OCI-LY7 (cell line): Measurements from ENCODE around the gene FAM24A. TPM values are rescaled to one million over a fixed set of nuclear protein-coding genes. Genes with fewer than 3 reads are reported as not detected.

Source experiments
- Bru-seq: library from RNA; stranded (reverse); fragments of 400-500 nt; gene quantifications from one replicate; lab custom pipeline; 2021; lab: Mats Ljungman, UMichigan
- BruChase-seq, 2 experiments: library from RNA; stranded (reverse); fragments of 400-500 nt; gene quantifications; one replicate each; lab custom pipeline; 2021; lab: Mats Ljungman, UMichigan
- BruUV-seq: library from RNA; stranded (reverse); fragments of 400-500 nt; replicated peaks from 2 replicates; lab custom pipeline; 2021; lab: Mats Ljungman, UMichigan
- CTCF ChIA-PET: fragments of 300-600 bp; sonication (Branson Sonifier 250); formaldehyde crosslinking; loops from one replicate; lab custom pipeline; 2022; ENCODE audit warnings: antibody characterized with exemption; ENCODE audit not compliant: unreplicated experiment; lab: Charles Lee
- POLR2A ChIA-PET: fragments of 300-600 bp; sonication (Branson Sonifier 250); formaldehyde crosslinking; loops from one replicate; lab custom pipeline; 2022; ENCODE audit warnings: antibody characterized with exemption; lab: Charles Lee
- DNase-seq: peaks from one replicate; pipeline ENCODE4 v3.0.0-alpha.2; 2015; ENCODE audit warnings: low spot score
- H2AFZ ChIP-seq: fragments of 200-600 bp; sonication (generic), shearing (Covaris generic); 2 replicates; pipeline ENCODE4 v1.6.1; 2014; ENCODE audit warnings: mild to moderate bottlenecking, antibody characterized with exemption, low read length, moderate library complexity
- H3K27ac ChIP-seq: fragments of 200-600 bp; sonication (generic); 2 replicates; pipeline ENCODE4 v1.5.1; 2014; ENCODE audit warnings: mixed run types, low read depth, mild to moderate bottlenecking, moderate library complexity, low read length, inconsistent platforms; ENCODE audit not compliant: poor library complexity, severe bottlenecking
- H3K36me3 ChIP-seq: fragments of 200-600 bp; sonication (generic); 2 replicates; pipeline ENCODE4 v1.6.1; 2014; ENCODE audit warnings: mild to moderate bottlenecking, antibody characterized with exemption, low read length, moderate library complexity, mixed read lengths; ENCODE audit not compliant: insufficient read depth
- H3K4me1 ChIP-seq: fragments of 200-600 bp; sonication (generic); 2 replicates; pipeline ENCODE4 v1.5.1; 2014; ENCODE audit warnings: mild to moderate bottlenecking, low read length; ENCODE audit not compliant: insufficient read depth, poor library complexity, severe bottlenecking
- H3K4me2 ChIP-seq: fragments of 200-600 bp; sonication (generic); 2 replicates; pipeline ENCODE4 v1.6.1; 2014; ENCODE audit warnings: mild to moderate bottlenecking, low read length
- H3K4me3 ChIP-seq: fragments of 200-600 bp; sonication (generic); 2 replicates; pipeline ENCODE4 v1.5.1; 2014; ENCODE audit warnings: mild to moderate bottlenecking, low read depth, low read length; ENCODE audit not compliant: poor library complexity, severe bottlenecking
- H3K79me2 ChIP-seq: fragments of 200-600 bp; sonication (generic); 2 replicates; pipeline ENCODE4 v1.6.1; 2016; ENCODE audit warnings: low read depth, mild to moderate bottlenecking, low read length, moderate library complexity, mixed read lengths; ENCODE audit not compliant: insufficient read depth
- H3K9me2 ChIP-seq: fragments of 200-600 bp; sonication (generic); 2 replicates; pipeline ENCODE4 v1.6.1; 2016; ENCODE audit warnings: mild to moderate bottlenecking, low read length, mixed read lengths; ENCODE audit not compliant: insufficient read depth
- H3K9me3 ChIP-seq: fragments of 200-600 bp; sonication (generic); 2 replicates; pipeline ENCODE4 v1.6.1; 2014; ENCODE audit warnings: mild to moderate bottlenecking, mixed run types, low read length, mixed read lengths
- H4K20me1 ChIP-seq: fragments of 200-600 bp; sonication (generic); 2 replicates; pipeline ENCODE4 v1.6.1; 2014; ENCODE audit warnings: mild to moderate bottlenecking, antibody characterized with exemption, low read length, moderate library complexity, mixed read lengths; ENCODE audit not compliant: insufficient read depth
- EZH2phosphoT487 ChIP-seq: fragments of 200-600 bp; sonication (generic); IDR thresholded peaks from 2 replicates; pipeline ENCODE4 v1.6.1; 2018; ENCODE audit warnings: low read depth, borderline replicate concordance, mild to moderate bottlenecking, mixed run types, antibody characterized with exemption, low read length, moderate library complexity, mixed read lengths
- intact Hi-C: fragments of 100-400 bp; cut with micrococcal nuclease; formaldehyde crosslinking; loops from one replicate; pipeline ENCODE4 v1.10.0; 2022; ENCODE audit not compliant: unreplicated experiment
- long read RNA-seq: library from polyadenylated mRNA; stranded (forward); transcript quantifications from one replicate; pipeline ENCODE4 v2.0.0, GENCODE V29; 2022
- total RNA-seq, 2 experiments: library from RNA; depleted of rRNA in 1 of 2; stranded (reverse); fragments of >200 nt in 1 of 2; shearing (Covaris generic) in 1 of 2; gene quantifications; 2 replicates each; pipeline ENCODE4 v1.2.3, GENCODE V29; 2014 to 2022
- TF ChIP-seq, protein P1 (sequence below): fragments of 200-600 bp; sonication (generic); conservative IDR thresholded peaks from 2 replicates; pipeline ENCODE4 v1.5.1; 2014; ENCODE audit warnings: mild to moderate bottlenecking, antibody characterized with exemption, low read length, moderate library complexity, mixed read lengths

Gene FAM24A, protein sequence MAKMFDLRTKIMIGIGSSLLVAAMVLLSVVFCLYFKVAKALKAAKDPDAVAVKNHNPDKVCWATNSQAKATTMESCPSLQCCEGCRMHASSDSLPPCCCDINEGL
- total RNA-seq (2014; rRNA removed; shearing (Covaris generic)) (not detected in 2 replicates), total RNA-seq (2022) (not detected in 2 replicates), Bru-seq, nascent RNA (not detected), BruChase-seq, experiment 1, labeled RNA remaining after a 6-hour chase (not detected), BruChase-seq, experiment 2, labeled RNA remaining after a 2-hour chase (not detected)
- long read RNA-seq: 0 reads

DNA sequence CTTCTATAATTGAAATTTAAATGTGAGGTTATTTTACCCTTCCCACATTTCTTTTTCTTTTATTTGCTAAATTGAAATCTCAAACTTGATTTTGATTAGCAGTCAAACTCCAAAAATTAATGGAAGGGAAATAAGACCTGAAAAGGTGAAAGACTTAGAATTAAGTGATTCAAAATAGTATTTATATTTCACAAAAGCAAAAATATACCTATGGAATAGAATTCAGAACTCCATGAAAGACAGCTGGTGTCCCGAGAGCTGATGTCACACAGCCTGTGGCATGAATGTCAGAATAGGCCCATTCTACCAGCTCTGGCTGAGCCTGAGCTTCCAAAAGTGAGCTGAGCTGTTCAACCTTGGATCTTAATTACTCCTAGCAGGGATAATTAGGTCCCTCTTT lies at the start of gene FAM24A:
TSS of gene FAM24A (plus strand) at position 301 of the 400 bp plus-strand sequence. CDS start 1,025 bp downstream, outside the sequence.
- no peak within 1 kb of the TSS for H3K4me3 ChIP-seq
- H2AFZ ChIP-seq: no peak within 1 kb of the TSS
- no peaks in the 10 kb centered on the region for H3K36me3 ChIP-seq
- no peak for TF ChIP-seq EZH2phosphoT487
- TF ChIP-seq, protein P1, sequence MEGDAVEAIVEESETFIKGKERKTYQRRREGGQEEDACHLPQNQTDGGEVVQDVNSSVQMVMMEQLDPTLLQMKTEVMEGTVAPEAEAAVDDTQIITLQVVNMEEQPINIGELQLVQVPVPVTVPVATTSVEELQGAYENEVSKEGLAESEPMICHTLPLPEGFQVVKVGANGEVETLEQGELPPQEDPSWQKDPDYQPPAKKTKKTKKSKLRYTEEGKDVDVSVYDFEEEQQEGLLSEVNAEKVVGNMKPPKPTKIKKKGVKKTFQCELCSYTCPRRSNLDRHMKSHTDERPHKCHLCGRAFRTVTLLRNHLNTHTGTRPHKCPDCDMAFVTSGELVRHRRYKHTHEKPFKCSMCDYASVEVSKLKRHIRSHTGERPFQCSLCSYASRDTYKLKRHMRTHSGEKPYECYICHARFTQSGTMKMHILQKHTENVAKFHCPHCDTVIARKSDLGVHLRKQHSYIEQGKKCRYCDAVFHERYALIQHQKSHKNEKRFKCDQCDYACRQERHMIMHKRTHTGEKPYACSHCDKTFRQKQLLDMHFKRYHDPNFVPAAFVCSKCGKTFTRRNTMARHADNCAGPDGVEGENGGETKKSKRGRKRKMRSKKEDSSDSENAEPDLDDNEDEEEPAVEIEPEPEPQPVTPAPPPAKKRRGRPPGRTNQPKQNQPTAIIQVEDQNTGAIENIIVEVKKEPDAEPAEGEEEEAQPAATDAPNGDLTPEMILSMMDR: no peak
- H3K79me2 ChIP-seq: no peaks in the 10 kb centered on the region
- DNase-seq: no peak
- no peaks in the 10 kb centered on the region for H3K4me1 ChIP-seq
- no TSS peak for BruUV-seq
- intact Hi-C loops: no loop called here
- H4K20me1 ChIP-seq: no peaks in the 10 kb centered on the region
- ChIA-PET CTCF (no interaction called here), POLR2A (interaction anchor here (0.6 kb wide), 1 partner anchor 21 kb away, joined by 3 read pairs; no protein-coding TSS in a partner anchor)
- no peaks in the 10 kb centered on the region for H3K9me2 ChIP-seq
- H3K9me3 ChIP-seq: no peaks in the 10 kb centered on the region
- H3K27ac ChIP-seq: no peak within 1 kb of the TSS
- H3K4me2 ChIP-seq: no peak within 1 kb of the TSS

- no peak overlapping the region for H2AFZ ChIP-seq
- ChIA-PET CTCF (no interaction called here), POLR2A (interaction anchor here (0.5 kb wide), 1 partner anchor 108 kb away, joined by 7 read pairs; no protein-coding TSS in a partner anchor)
- H3K27ac ChIP-seq: no peak overlapping the region
- H3K79me2 ChIP-seq: no peaks in the 10 kb centered on the region
- H3K4me1 ChIP-seq: no peaks in the 10 kb centered on the region
- H3K4me3 ChIP-seq: no peak overlapping the region
- TF ChIP-seq, protein P1: no peak
- TF ChIP-seq EZH2phosphoT487: no peak
- H3K4me2 ChIP-seq: no peak overlapping the region
- no TSS peak for BruUV-seq
- no peak for DNase-seq
- H3K36me3 ChIP-seq: peaks cover 2% of the 10 kb centered on the region; the same call in 1 of the 2 replicates
- intact Hi-C loops: no loop called here
- H3K9me3 ChIP-seq: 0 out of 2 replicates have a peak, but pooled peaks cover 4% of the 10 kb centered on the region
- 0 out of 2 replicates have a peak, but pooled peaks cover 4% of the 10 kb centered on the region for H4K20me1 ChIP-seq
- no peaks in the 10 kb centered on the region for H3K9me2 ChIP-seq
Measured at GRCh38 chr10:122861711-122862161, 48.7 kb upstream of the FAM24A start.
